ENCODE results near the gene ITGB2.

DNA sequence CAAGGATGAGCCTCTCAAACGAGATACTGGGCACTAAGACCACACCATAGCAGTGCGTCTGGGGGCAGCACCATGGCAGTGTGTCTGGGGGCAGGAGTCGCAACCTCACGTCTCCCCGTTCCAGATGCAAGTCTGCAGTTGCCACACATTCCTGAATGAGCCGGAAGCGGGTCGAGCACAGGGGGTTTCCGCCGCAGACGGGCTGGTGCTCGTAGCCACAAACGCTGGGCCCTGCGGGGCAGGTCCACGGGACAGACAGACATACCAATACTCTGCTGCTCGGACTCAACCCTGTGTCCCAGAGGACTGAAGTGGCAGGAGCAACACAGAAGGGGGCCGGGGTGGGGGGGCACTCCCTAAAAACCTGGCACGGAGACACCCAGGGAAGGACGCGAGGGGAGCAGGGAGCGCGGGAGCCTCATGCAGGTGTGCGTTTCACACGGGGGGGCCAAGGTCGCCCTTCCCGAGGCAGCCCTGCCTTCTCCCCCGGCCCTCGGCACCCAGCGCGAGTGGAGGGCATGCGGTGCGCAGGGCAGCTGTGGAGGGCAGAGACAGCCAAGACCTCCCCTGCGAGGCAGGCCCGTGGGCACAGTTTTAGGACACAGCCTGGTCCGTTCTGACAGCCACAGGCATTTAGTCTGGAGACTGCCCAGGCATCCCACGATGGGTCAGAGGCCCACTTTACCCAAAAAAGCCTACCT is 71.7 kb downstream of the ITGB2 start:
- TF ChIP-seq CTCF (IDR thresholded peaks at IDR 0.05), result no peak
- TF ChIP-seq POLR2AphosphoS5 (IDR thresholded peaks at IDR 0.05), result no peak
- TF ChIP-seq EP300 (IDR thresholded peaks at IDR 0.05), result no peak
